Measurements from ENCODE around the gene PPIL1.

Gene PPIL1

GRCh38 chr6:36917541-36918193 is 43.1 kb upstream of the PPIL1 start:
- DNase-seq (ENCODE audit: low spot score) = no peak
- ATAC-seq (ENCODE audit: low read depth) = no peak
- Histone ChIP-seq H3K27me3 (ENCODE audit: insufficient read depth, poor library complexity, severe bottlenecking) (no peaks in the 10 kb centered on the region), H3K27ac (ENCODE audit: poor library complexity, severe bottlenecking) (no peak overlapping the region), H3K4me3 (ENCODE audit: severe bottlenecking) (no peak overlapping the region), H3K4me1 (ENCODE audit: insufficient read depth, poor library complexity, severe bottlenecking) (peaks cover 14% of the 10 kb centered on the region), H3K9me3 (ENCODE audit: severe bottlenecking) (no peaks in the 10 kb centered on the region), H3K36me3 (ENCODE audit: low read depth) (peaks cover 46% of the 10 kb centered on the region)
- TF ChIP-seq CTCF (IDR thresholded peaks at IDR 0.05; ENCODE audit: poor library complexity, severe bottlenecking) = no peak

GRCh38 chr6:36916126-36916525 is 41.5 kb upstream of the PPIL1 start:
- Histone ChIP-seq H3K27me3 (ENCODE audit: insufficient read depth, poor library complexity, severe bottlenecking) (no peaks in the 10 kb centered on the region), H3K4me3 (ENCODE audit: severe bottlenecking) (no peak overlapping the region), H3K27ac (ENCODE audit: poor library complexity, severe bottlenecking) (no peak overlapping the region), H3K4me1 (ENCODE audit: insufficient read depth, poor library complexity, severe bottlenecking) (peaks cover 20% of the 10 kb centered on the region), H3K9me3 (ENCODE audit: severe bottlenecking) (no peaks in the 10 kb centered on the region), H3K36me3 (ENCODE audit: low read depth) (peaks cover 46% of the 10 kb centered on the region)
- TF ChIP-seq CTCF (IDR thresholded peaks at IDR 0.05; ENCODE audit: poor library complexity, severe bottlenecking) = no peak
- ATAC-seq (ENCODE audit: low read depth) = no peak
- no peak for DNase-seq (ENCODE audit: low spot score)

- Histone ChIP-seq H3K4me1 (ENCODE audit: insufficient read depth, poor library complexity, severe bottlenecking) (peaks cover 20% of the 10 kb centered on the region), H3K9me3 (ENCODE audit: severe bottlenecking) (no peaks in the 10 kb centered on the region), H3K27ac (ENCODE audit: poor library complexity, severe bottlenecking) (no peak overlapping the region), H3K36me3 (ENCODE audit: low read depth) (peaks cover 46% of the 10 kb centered on the region), H3K4me3 (ENCODE audit: severe bottlenecking) (no peak overlapping the region), H3K27me3 (ENCODE audit: insufficient read depth, poor library complexity, severe bottlenecking) (no peaks in the 10 kb centered on the region)
- DNase-seq (ENCODE audit: low spot score) = no peak
- TF ChIP-seq CTCF (IDR thresholded peaks at IDR 0.05; ENCODE audit: poor library complexity, severe bottlenecking) = no peak
- no peak for ATAC-seq (ENCODE audit: low read depth)
Observed at GRCh38 chr6:36915599-36915998, 41.0 kb upstream of the PPIL1 start.

GRCh38 chr6:36914227-36914794 is 39.7 kb upstream of the PPIL1 start:
- ATAC-seq (ENCODE audit: low read depth) (peak; percentile 85), DNase-seq (ENCODE audit: low spot score) (peak; percentile 90)
- Histone ChIP-seq H3K9me3 (ENCODE audit: severe bottlenecking) (no peaks in the 10 kb centered on the region), H3K27me3 (ENCODE audit: insufficient read depth, poor library complexity, severe bottlenecking) (no peaks in the 10 kb centered on the region), H3K36me3 (ENCODE audit: low read depth) (peaks cover 38% of the 10 kb centered on the region), H3K4me1 (ENCODE audit: insufficient read depth, poor library complexity, severe bottlenecking) (peaks cover 20% of the 10 kb centered on the region), H3K4me3 (ENCODE audit: severe bottlenecking) (no peak overlapping the region), H3K27ac (ENCODE audit: poor library complexity, severe bottlenecking) (peak overlapping the region; percentile 65)
- peak; percentile 69 for TF ChIP-seq CTCF (IDR thresholded peaks at IDR 0.05; ENCODE audit: poor library complexity, severe bottlenecking)

- Histone ChIP-seq H3K36me3 (ENCODE audit: low read depth) (peaks cover 34% of the 10 kb centered on the region), H3K9me3 (ENCODE audit: severe bottlenecking) (no peaks in the 10 kb centered on the region), H3K4me3 (ENCODE audit: severe bottlenecking) (no peak overlapping the region), H3K27ac (ENCODE audit: poor library complexity, severe bottlenecking) (peak overlapping the region; percentile 65), H3K27me3 (ENCODE audit: insufficient read depth, poor library complexity, severe bottlenecking) (no peaks in the 10 kb centered on the region), H3K4me1 (ENCODE audit: insufficient read depth, poor library complexity, severe bottlenecking) (peaks cover 20% of the 10 kb centered on the region)
- DNase-seq (ENCODE audit: low spot score) = no peak
- no peak for TF ChIP-seq CTCF (IDR thresholded peaks at IDR 0.05; ENCODE audit: poor library complexity, severe bottlenecking)
- no peak for ATAC-seq (ENCODE audit: low read depth)
Observed at GRCh38 chr6:36913082-36913481, 38.5 kb upstream of the PPIL1 start.
